Measurements from ENCODE around the gene PLXNA1. TPM values are rescaled to one million over a fixed set of nuclear protein-coding genes. Genes with fewer than 3 reads are reported as not detected.

PLXNA1 gene
- polyA plus RNA-seq, 1 donor, result 31.5 TPM

DNA sequence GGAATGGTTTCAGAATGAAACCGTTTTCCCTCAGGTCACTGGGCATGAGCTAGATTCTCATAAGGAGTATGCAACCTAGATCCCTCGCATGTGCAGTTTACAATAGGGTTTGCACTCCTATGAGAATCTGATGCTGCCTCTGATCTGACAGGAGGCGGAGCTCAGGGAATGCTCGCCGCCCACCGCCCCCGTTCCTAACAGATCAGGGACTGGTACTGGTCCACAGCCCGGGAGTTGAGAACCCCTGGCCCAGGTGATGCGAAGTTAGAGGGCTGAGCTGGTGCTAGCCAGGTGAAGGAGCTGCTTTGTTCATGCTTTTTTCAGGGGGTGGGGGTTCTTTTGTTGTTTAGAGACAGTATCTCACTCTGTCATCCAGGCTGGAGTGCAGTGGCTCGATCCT is 15.5 kb upstream of the PLXNA1 start:
- DNase-seq (ENCODE audit: low read depth), result no peak

DNA sequence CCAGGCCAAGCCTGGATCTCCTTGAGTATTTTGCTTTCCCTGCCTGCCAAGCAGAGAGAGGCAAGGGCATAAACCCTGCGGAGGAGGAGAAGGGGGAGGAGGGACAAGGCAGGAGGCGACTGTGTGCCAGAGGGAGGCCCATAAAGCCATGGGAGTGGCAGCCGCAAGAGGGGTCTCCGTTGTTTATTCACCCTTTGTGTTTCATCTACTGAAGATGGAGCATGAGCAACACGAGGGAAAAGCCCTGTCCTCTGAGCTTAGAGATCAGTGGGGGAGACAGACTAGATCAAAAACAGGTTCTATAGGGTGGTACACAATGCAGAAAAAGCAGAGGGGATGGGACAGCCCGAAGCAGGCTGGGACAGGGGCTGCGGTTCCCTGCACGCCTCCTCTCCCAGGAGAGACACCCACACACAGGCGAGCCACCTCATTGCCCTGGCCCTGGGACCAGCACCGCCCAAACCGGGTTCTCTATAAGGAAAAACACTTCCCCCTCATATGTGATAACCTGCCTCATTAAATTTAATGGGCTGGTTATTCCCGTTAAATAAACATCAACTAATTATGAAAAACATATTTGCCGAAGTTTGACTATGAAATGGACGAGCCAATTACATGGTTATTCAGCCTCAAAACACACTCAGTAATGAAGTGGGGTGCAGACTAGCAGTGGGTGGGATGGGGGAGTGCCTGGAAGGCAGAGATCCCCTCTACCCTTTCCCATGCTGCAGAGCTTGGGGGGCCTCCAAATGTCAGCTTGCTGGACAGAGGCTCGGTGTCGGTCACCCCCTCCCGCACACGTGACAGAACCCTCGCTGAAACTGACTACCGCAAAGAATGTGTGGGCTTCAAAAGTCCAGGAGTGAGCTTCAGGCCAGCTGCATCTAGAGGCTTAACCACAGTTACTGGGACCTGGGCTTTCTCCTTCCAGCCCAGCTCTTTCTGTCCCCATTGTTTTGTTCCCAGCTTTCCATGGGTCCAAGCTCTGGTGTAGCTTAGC is 14.2 kb upstream of the PLXNA1 start:
- DNase-seq (ENCODE audit: low read depth), result no peak

DNA sequence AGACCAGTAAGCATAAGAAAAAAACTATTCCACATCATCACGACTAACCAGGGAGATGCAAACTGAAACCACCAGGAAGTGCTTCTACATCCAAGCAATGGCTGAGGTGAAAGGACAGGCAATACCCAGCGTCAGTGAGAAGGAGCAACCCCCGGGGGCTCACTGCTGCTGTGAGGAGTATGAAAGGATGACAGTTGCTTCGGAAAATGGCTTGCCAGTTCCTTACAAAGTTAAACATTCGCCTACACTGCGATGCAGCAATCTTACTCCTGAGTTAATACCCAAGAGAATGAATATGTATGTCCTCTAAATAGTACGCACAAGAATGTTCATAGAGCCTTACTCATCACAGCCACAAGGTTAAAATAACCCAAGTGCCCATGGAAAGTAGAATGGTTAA is 13.3 kb upstream of the PLXNA1 start:
- no peak for DNase-seq (ENCODE audit: low read depth)

DNA sequence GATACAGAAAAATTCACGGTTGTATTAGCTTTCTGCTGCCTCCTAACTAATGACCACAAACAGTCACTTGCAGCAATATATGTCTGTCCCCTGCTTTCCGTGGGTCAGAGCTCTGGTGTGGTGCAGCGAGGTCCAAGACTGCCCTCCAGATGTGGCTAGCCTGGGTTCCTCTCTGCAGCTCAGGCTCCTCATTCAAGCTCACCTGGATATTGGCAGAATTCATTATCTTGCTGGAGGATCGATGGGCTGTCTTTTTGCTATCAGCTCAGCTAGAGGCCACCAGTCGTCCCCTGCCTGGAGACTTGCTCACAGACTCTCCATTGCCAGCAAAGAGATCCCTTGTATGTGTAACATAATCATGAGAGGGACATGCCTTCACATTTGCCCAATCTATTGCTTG is 12.8 kb upstream of the PLXNA1 start:
- no peak for DNase-seq (ENCODE audit: low read depth)

DNA sequence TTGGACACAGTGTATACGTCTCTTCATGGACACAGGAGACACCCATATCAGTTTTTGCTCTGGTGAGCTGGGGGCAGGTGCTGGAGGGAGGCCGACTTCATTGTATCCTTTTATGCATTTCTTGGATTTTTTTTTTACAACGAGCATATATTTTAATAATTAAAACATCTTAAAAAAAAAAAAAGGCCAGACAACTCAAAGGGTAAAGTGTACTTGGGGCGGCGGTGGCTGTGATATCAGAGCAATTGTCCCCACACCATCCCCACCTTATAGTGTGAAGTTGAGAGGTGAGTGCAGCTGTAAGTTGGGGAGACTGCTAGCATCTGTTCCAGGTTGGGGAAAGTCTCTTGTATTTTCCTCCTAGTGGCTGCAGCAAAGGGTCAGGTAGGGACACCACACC is 12.0 kb upstream of the PLXNA1 start:
- DNase-seq (ENCODE audit: low read depth), result no peak

DNA sequence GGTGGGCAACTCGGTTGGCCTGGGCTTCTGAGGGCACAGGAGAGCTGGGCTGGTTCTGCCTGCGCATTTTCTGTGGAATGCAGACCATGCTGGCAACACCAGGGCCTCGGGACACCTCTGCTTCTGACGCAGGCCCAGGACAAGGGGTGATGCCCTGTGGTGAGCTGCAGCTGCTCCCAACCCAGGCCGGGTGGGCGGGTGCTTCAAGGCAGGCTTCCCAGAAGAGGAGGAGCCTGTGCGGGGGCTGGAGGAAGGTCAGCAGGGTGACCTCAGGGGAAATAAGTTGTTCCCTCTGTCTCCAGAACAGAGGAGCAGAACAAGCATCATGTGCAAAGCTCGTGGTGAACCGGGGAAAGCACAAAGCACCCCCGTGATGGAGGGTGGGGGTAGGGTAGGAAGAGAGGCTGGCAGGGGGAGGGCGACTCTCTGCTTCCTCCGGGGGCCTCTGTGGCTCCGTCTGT is 11.0 kb upstream of the PLXNA1 start:
- DNase-seq (ENCODE audit: low read depth), result no peak

DNA sequence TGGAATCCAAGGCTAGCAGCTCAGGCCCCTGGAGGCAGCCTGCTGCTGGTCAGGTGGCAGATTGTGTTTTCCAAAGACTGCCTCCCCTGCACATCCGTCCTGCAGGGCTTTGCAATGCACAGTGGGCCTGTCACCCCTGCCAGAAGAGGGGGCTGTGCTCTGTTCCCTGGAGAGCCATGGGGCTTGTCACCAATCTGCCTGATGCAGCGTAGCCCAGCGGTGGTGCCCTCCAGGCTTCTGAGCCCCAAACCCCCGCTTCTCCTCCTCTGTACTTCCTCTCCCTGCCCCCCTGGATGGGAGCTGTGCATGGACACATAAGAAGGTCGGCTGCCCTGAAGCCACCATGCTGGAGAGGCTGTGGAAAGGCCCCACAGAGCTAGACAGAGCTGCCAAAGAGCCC is 10.0 kb upstream of the PLXNA1 start:
- DNase-seq (ENCODE audit: low read depth), result no peak

DNA sequence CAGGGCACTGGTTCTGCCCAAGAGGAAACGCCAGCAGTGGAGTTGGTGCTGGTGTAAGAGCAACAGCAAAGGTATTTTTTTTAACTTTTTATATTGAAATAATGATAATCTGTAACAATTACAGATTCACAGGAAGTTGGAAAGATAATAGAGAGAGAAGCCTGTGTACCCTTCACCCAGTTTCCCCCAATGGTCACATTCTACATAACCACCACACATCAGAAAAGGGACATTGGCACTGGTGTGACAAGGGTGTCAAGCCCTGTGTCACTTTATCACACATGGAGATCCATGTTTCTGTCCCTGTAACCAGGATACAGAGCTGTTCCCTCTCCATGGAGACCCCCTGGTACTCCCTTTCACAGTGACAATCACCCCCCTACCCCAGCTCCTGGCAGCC is 9.1 kb upstream of the PLXNA1 start:
- DNase-seq (ENCODE audit: low read depth), result no peak

DNA sequence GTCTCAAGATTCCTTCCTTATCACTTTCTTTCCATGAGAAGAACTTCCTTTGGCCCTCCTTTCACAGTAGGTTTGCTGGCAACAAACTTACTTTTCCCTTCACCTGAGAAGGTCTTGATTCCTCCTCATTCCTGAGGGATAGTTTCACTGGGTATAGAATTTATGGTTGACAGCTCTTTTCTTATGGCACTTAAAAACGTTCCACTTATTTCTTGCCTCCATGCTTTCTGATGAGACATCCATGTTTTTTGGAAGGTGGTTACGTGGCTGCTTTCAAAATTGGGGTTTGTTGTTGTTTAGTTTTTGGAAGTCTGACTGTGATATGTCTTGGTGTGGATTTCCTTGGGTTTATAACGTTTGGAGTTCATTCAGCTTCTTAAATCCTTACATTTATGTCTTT is 8.2 kb upstream of the PLXNA1 start:
- DNase-seq (ENCODE audit: low read depth), result no peak

DNA sequence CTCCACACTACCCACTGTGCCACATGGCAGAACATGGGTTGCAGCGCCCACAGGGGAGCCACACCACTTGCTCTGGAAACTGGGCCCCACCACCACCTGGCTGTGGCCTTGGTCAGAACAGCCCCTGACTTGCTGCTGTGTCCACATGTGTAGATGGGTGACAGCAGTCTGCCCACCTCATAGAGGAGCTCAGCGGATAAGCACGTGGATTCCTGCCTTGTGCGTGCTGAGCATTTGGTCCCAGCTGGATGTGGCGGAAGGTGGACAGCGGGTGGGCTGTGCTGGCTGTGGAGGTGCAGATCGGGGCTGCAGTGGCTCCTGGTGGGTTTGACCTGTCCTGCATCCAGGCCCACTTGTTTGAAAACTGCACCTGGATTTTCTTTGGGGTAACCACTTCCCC is 6.0 kb upstream of the PLXNA1 start:
- DNase-seq (ENCODE audit: low read depth), result no peak

DNA sequence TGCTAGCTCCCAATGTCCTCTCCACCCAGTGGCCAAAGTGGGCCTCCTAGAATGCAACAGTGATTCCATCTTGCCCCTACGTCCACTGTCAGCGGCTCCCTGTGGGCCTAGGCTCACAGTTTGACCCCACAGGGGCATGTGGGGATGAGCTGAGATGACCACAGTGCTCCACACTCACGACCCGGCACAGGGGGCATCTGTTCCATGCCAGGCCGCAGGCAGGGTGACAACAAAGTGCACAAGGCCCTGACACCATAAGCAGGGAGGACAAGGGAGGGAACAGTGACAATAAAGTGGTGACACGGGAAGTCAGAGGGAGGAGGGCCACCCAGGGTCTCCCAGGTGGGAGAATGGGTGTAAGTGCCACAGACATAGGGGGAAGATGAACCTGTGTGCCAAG is 5.1 kb upstream of the PLXNA1 start:
- no peak for DNase-seq (ENCODE audit: low read depth)

DNA sequence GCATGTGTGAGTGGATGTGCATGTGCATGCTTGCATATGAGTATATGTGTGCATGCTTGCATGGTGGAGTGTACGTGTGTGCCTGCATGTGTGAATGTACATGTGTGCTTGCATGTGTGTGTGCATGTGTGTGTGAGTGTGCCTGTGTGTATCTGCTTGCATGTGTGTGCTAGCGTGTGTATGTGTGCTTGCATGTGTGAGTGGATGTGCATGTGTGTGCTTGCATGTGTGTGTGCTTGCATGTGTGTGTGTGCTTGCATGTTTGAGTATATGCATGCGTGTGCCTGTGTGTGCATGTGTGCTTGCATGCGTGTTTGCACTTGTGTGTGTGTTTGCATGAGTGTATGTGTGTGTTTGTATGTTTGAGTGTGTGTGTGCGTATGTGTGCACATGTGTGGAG is 4.6 kb upstream of the PLXNA1 start:
- DNase-seq (ENCODE audit: low read depth), result no peak

DNA sequence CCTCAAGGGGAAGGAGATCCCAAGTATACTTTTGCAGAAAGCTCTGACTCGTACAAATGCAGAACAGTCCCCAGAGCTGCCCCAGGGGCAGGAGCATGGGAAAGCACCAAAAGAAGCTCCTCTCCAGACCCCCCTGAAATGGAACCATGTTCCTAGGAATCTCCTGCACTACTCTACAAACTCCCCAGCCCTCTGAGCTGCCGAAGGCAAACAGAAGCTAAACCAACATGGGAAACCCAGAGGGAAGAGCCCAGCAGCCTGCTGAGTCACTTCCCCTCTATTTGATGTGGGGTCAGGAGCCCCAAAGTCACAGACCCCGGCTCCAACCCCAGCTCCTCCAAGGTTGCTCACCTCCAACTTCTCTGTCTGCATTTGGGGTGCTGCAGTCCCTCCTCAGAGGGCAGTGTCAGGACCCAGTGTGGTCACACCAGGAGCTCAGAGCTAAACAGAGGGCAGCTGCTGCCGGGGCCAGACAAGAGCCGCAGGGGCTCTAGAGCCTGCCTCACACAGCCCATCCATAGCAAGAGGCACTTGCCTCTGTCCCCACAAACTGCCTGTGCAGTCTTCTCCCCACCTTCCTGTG is 3.8 kb upstream of the PLXNA1 start:
- no peak for DNase-seq (ENCODE audit: low read depth)

DNA sequence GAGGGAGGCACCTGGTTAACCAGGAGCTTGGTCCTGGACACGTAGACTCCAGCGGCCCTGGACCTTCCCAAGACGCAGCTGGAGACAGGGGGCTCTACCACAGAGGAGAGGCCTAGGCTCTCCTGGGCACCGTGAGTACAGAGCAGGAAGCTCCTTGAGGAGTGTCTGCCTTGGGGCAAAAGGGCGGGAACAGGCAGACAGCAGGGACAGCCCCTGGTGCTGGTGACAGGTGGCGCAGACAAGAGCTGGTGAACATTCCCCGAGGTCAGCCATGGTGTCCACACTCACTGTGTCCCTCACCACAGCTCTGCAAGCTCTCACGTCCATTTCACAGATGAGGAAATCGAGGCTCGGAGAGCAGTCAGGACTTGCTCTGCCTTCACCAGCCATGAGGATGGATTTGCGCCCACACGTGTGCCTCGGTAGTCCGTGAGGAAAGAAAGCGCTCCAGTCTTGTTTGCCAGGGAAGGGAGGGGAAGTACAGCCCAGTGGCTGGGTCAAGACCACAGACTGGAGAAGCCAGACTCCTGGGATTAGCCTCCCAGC is 2.6 kb upstream of the PLXNA1 start:
- DNase-seq (ENCODE audit: low read depth), result no peak

DNA sequence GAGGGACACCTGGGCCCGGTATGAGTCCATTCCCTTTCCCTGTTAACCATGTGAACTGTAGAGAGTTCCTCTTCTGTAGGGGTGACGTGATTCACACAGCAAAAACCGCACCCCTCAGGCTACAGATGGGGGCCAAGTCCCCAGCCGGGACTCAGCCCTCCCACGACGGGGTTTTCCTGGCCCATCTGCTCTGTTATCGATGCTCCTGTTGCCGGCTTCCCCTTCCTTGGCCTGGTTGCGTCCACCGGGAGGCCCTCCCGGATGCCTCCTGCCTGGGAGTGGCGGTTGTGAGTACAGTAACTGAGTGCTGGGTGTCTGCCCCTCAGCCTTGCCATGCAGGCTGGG is 817 bp upstream of the PLXNA1 start:
- DNase-seq (ENCODE audit: low read depth), result no peak

DNA sequence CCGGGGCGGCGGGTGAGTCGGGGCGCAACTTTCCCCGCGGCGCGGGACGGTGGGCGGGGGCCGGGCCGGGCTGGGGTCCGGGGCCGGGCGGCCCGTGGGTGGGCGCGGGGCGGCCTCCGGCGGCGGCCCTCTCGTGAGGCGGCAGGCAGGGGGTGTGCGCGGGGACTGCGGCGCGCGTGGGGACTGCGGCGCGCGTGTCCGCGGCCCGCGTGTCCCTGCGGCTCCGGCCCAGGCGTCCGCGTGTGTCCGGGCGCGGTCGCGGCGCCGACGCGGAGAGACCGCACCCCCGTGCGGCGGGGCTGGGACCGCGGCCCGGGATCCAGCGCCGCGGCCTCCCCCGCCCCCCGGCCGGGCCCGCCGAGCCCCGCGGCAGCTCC is 349 bp downstream of the PLXNA1 start:
- DNase-seq (ENCODE audit: low read depth), result no peak

DNA sequence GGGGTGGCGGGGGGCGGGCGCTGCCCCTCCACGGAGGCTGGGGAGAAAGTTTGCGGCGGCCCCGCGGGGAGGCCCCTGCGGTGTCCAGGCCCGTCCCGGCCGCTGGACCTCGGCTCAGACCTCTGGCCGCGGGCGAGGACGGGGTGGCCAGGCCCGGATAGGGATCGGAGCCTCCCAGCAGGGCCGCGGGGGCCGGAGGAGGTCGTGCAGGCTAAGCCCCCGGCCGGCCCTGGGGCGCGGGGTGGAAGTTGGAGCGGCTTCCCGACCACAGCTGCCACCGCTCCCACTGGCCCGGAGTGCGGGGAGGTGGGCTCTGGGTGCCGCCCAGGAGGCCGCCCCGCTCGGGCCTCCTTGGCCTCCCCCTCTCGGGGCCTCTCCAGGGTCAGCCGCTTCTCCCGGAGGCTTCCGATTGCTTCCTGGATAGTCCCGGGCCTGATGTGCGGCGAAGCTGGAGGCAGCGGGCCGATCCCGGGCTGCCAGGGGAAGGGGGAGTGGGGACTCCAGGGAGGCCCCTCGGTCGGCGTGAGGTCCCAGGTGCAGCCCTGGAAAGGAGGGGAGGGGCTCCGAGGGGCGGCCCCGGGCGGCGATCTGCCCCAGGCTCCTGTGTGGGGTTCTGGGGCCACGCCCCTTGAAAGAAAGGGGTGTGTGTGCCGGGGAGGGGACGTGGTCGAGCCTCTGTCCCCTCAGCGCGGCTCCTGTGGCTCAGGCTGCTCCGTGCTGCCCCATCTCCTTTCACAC is 907 bp downstream of the PLXNA1 start:
- DNase-seq (ENCODE audit: low read depth), result no peak

DNA sequence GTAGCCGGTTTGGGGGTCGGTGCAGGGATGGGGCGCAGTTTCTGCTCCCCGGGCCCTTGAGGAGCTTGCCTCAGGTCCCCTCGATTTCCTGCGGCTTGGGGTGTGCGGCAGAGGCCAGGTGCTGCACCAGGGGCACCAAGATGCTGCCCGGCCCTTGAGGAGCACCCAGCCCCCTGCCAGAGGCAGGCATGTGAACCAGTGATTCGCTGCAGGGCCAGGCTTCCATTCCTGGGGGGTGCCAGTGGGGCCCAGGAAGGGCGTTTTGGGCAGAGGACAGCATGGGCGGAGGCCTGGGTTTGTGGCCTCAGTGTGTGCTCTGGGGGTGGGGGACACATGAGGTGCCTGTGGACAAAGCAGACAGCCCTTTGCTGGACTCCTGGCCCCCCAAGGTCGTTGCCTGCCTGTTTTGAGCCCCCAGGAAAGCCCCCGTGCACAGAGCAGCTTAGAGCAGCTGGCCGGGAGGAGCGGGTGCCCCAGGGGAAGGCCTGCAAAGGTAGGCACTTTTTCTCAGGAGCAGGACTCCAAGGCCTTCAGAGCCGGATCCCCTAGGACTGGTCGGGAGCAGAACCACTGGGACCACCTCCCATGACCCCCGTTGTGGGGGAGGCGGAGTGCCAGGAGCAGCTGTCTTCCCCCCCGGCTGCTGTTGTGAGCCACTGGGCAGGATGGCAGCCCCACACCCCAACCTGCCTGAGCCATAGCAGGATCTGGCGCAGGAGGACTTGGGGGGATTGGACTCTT is 1.6 kb downstream of the PLXNA1 start:
- no peak for DNase-seq (ENCODE audit: low read depth)

DNA sequence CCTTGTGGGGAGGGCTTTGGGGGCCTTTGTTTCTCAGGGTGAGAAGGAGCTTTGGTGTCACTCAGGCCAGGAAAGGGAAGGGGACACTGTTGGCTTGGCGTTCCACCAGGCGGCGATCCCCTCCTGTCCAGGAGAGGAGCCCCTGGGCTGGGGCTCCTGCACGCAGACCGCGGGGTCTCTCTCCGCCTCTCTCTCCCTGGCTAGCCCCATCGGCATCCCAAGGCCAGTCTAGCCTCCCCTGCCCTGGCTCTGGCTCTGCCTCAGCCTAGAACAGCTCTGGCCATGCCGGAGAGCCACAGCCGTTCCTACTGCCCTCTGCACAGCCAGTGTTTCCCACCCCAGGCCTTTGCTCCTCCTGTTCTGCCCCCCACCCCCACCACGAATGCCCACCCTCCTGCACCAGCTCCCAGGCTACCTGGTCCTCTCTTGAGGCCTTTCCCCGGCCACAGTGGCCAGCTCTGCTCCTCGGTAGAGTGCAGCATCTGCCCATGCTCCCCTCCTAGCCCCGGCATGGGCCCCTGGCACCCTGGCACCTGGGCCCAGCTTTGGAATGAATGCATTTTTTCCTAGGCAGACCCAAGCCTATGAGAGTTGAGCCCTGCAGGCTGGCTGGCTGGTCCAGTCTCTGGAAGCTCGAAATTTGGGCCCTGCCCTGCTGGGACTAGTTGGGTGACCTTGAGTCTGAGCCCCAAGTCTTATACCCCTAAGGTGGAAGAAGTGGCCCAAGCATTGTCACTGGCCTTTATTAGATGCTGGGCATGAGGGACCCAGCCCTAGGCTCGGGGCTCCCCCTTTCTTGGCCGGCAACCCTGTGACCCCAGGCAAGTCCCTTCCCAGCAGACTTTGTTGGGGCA is 2.4 kb downstream of the PLXNA1 start:
- no peak for DNase-seq (ENCODE audit: low read depth)

DNA sequence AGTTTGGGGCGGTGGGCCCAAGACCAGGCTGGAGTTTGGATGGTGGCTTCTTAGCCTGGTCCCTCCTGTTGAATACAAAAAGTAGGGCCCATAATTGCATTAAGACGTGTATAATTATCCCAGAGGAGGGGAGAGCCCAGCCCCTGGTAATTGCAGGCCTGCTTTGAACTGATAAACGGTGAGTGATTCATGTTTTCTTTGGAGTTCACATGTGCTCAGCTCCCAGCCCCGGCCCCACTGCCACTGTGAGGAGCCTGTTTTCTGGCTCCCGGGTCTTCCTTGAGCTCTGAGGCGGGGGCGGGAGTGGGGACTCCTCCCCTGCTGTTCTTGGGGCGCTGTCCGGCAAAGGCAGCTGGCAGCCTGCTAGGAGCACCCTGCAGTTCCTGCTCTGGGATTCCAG is 3.1 kb downstream of the PLXNA1 start:
- DNase-seq (ENCODE audit: low read depth), result no peak

DNA sequence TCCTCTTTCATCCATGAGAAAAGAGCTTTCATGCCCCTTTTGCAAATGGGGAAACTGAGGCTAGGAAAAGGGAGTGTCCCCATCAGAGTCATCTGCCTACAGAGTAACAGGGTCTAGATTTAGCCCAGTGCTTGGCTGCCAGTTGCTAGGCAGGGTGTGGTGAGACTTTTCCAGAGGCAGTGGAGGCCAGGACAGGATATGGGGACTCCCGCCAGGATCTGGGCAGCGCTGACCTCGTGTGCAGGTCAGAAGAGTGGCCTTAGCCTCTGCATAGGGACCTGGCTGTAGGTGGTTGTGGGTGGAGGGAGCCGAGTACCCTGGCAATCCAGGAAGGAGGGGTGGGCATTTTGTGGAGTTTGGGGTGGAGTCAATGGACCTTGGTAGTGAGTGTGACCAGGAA is 4.2 kb downstream of the PLXNA1 start:
- DNase-seq (ENCODE audit: low read depth), result no peak

All from forelimb muscle (tissue), 1 donor.